Astrocyte (in vitro differentiated cells and primary cell): ENCODE results near the gene SLC17A2.

ENCODE experiments used
- EZH2 ChIP-seq: IDR thresholded peaks from 2 replicates; pipeline ENCODE4 v1.6.1; 2012; ENCODE audit warnings: mild to moderate bottlenecking, low read length, inconsistent platforms; ENCODE audit not compliant: insufficient read depth
- TF ChIP-seq, protein P1 (sequence below): IDR thresholded peaks from 2 replicates; pipeline ENCODE4 v1.5.1; 2011; ENCODE audit warnings: low read depth, mild to moderate bottlenecking, inconsistent platforms, low read length, moderate library complexity; ENCODE audit not compliant: insufficient read depth

DNA sequence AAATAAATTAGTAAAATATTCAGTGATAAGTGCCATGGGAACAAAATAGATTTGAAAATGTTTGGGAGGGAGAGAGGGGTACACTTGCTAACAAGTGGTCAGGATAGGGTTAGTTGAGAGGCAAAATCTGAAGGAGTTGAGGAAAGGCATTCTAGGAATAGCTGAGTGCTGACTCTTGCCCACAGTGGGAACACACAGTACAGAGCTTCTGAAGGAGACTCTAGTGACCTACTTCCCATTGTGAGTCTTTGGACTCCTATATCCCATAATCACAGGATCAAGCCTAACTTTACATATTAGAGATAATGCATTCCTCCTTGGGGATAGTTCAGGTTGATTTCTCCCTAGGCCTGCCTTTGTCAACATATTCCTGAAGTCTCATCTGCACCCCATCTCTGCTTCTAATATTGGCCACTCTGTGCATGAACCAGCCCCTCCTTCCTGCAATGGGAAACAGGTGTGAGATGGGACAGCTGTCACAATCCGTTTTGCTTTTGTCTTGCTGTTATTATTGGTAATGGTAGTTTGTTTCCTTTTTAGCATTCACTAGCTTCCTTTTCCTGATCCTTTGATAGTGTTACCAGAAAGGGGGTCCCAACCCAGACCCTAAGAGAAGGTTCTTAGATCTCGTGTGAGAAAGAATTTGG lies 29.5 kb upstream of the SLC17A2 start:
- TF ChIP-seq, protein P1, sequence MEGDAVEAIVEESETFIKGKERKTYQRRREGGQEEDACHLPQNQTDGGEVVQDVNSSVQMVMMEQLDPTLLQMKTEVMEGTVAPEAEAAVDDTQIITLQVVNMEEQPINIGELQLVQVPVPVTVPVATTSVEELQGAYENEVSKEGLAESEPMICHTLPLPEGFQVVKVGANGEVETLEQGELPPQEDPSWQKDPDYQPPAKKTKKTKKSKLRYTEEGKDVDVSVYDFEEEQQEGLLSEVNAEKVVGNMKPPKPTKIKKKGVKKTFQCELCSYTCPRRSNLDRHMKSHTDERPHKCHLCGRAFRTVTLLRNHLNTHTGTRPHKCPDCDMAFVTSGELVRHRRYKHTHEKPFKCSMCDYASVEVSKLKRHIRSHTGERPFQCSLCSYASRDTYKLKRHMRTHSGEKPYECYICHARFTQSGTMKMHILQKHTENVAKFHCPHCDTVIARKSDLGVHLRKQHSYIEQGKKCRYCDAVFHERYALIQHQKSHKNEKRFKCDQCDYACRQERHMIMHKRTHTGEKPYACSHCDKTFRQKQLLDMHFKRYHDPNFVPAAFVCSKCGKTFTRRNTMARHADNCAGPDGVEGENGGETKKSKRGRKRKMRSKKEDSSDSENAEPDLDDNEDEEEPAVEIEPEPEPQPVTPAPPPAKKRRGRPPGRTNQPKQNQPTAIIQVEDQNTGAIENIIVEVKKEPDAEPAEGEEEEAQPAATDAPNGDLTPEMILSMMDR = no peak
- no peak for TF ChIP-seq EZH2
